Spleen (tissue), 7 donors: Measurements from ENCODE around the gene MN1.

Experiments
- POLR2A ChIP-seq, 3 donors: fragments of 450-650 bp; IDR thresholded peaks; one replicate each; pipeline ENCODE4 v1.5.1; 2017; ENCODE audit warnings: antibody characterized with exemption in 3 of 3, mild to moderate bottlenecking in 1 of 3
- POLR2AphosphoS5 ChIP-seq, 3 donors: sonication (generic); formaldehyde crosslinking; IDR thresholded peaks; one replicate each; pipeline ENCODE4 v1.5.1; 2017; ENCODE audit warnings: antibody characterized with exemption in 3 of 3
- TF ChIP-seq, protein P1 (sequence below), 11 experiments: fragments of 200-600 bp in 7 of 11; fragments of 450-650 bp in 4 of 11; sonication (generic) in 4 of 11; IDR thresholded peaks in 8 of 11; conservative IDR thresholded peaks in 3 of 11; 1 replicate in 7 of 11; 2 replicates in 4 of 11; pipeline versions ENCODE4 v1.4.0 to v1.8.0; 2016 to 2021; ENCODE audit warnings: antibody characterized with exemption in 11 of 11, inconsistent platforms in 4 of 11, mild to moderate bottlenecking in 1 of 11
- donor health status: DM: no; HTN: no; CAD: no; lungs with moderate emphysema.
- donor health status: DM: no; HTN: no; CAD: no.
- donor health status: DM: no; HTN: no; CAD: no.

DNA sequence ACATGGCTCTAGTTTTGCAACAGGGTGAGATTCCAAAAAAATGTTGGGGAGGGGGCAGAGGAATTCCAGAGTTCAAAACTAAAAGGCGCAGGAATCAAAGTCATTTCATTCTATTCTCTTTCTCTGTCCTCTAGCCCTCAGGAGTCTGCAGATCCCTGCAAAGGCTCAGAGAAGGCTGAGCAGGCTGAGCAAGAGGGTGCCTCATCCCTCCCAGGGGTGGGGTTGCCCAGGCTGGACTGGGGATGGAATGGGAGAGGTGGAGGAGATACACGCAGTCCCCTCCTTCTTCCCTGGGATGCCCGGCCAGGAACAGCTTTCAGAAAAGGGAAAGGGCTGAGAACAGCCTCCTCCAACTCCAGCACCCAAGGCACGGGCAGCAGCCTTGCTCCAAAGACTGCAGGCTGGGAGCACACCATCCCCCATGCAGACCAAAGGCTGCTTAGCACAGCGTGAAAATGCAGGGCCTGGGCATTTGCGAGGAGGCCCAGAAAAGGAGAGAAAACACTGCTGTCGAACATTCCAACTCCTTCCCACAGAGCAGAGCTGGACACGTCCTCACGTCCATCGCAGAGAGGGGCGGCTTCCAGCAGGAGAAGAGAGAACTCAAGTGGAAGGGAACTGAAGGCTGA, 51.8 kb downstream of the MN1 start:
- TF ChIP-seq, protein P1, sequence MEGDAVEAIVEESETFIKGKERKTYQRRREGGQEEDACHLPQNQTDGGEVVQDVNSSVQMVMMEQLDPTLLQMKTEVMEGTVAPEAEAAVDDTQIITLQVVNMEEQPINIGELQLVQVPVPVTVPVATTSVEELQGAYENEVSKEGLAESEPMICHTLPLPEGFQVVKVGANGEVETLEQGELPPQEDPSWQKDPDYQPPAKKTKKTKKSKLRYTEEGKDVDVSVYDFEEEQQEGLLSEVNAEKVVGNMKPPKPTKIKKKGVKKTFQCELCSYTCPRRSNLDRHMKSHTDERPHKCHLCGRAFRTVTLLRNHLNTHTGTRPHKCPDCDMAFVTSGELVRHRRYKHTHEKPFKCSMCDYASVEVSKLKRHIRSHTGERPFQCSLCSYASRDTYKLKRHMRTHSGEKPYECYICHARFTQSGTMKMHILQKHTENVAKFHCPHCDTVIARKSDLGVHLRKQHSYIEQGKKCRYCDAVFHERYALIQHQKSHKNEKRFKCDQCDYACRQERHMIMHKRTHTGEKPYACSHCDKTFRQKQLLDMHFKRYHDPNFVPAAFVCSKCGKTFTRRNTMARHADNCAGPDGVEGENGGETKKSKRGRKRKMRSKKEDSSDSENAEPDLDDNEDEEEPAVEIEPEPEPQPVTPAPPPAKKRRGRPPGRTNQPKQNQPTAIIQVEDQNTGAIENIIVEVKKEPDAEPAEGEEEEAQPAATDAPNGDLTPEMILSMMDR (IDR thresholded peaks at IDR 0.05 in 8 of 11, conservative IDR thresholded peaks at IDR 0.05 in 3 of 11), result no peak
- TF ChIP-seq POLR2A (IDR thresholded peaks at IDR 0.05) (no peak), POLR2AphosphoS5 (IDR thresholded peaks at IDR 0.05) (no peak)
